H9 (cell line): ENCODE results near the gene WDR59. TPM values are rescaled to one million over a fixed set of nuclear protein-coding genes. Genes with fewer than 3 reads are reported as not detected.

Source experiments
- DNase-seq: peaks from one replicate; pipeline ENCODE4 v3.0.0-alpha.2; 2017
- H2AFZ ChIP-seq: one replicate; pipeline ENCODE4 v1.6.1; 2013; ENCODE audit warnings: mild to moderate bottlenecking, low read length, control low read depth, moderate library complexity
- H2AK5ac ChIP-seq: 2 replicates; pipeline ENCODE4 v1.6.1; 2013; ENCODE audit warnings: low read length, control low read depth, mixed read lengths; ENCODE audit not compliant: insufficient read length
- H2BK120ac ChIP-seq: one replicate; pipeline ENCODE4 v1.6.1; 2013; ENCODE audit warnings: low read depth, mild to moderate bottlenecking, low read length, control low read depth, inconsistent platforms; ENCODE audit not compliant: poor library complexity, severe bottlenecking
- H2BK12ac ChIP-seq: 2 replicates; pipeline ENCODE4 v1.6.1; 2013; ENCODE audit warnings: low read length, control low read depth, mixed read lengths, low read depth; ENCODE audit not compliant: insufficient read length
- H2BK15ac ChIP-seq: 2 replicates; pipeline ENCODE4 v1.6.1; 2013; ENCODE audit warnings: low read depth, low read length, control low read depth
- H2BK20ac ChIP-seq: one replicate; pipeline ENCODE4 v1.6.1; 2013; ENCODE audit warnings: low read depth, mild to moderate bottlenecking, low read length, control low read depth, inconsistent platforms; ENCODE audit not compliant: poor library complexity, severe bottlenecking
- H2BK5ac ChIP-seq: 2 replicates; pipeline ENCODE4 v1.6.1; 2013; ENCODE audit warnings: low read length, control low read depth, mixed read lengths; ENCODE audit not compliant: insufficient read length
- H3K14ac ChIP-seq: 2 replicates; pipeline ENCODE4 v1.6.1; 2013; ENCODE audit warnings: low read length, control low read depth; ENCODE audit not compliant: insufficient read depth
- H3K18ac ChIP-seq: 2 replicates; pipeline ENCODE4 v1.6.1; 2013; ENCODE audit warnings: low read depth, mild to moderate bottlenecking, mixed read lengths, low read length, control low read depth; ENCODE audit not compliant: insufficient read length
- H3K23ac ChIP-seq: 2 replicates; pipeline ENCODE4 v1.6.1; 2013; ENCODE audit warnings: low read length, control low read depth, mixed read lengths, low read depth; ENCODE audit not compliant: insufficient read length
- H3K23me2 ChIP-seq: 2 replicates; pipeline ENCODE4 v1.6.1; 2013; ENCODE audit warnings: low read depth, mild to moderate bottlenecking, mixed read lengths, low read length, control low read depth; ENCODE audit not compliant: insufficient read length, poor library complexity, severe bottlenecking
- H3K27ac ChIP-seq: 2 replicates; pipeline ENCODE4 v1.5.1; 2013; ENCODE audit warnings: low read length, control low read depth, mixed read lengths, low read depth; ENCODE audit not compliant: insufficient read length
- H3K27me3 ChIP-seq: 2 replicates; pipeline ENCODE4 v1.6.1; 2013; ENCODE audit warnings: low read length, control low read depth, inconsistent platforms; ENCODE audit not compliant: insufficient read depth
- H3K4ac ChIP-seq: 2 replicates; pipeline ENCODE4 v1.6.1; 2013; ENCODE audit warnings: low read depth, mild to moderate bottlenecking, control low read depth, inconsistent platforms, low read length, moderate library complexity
- H3K4me1 ChIP-seq: 2 replicates; pipeline ENCODE4 v1.6.1; 2013; ENCODE audit warnings: low read length, control low read depth, inconsistent platforms; ENCODE audit not compliant: insufficient read depth
- H3K4me2 ChIP-seq: 2 replicates; pipeline ENCODE4 v1.6.1; 2013; ENCODE audit warnings: low read length, control low read depth, mixed read lengths; ENCODE audit not compliant: insufficient read length, insufficient read depth
- H3K56ac ChIP-seq: 2 replicates; pipeline ENCODE4 v1.6.1; 2013; ENCODE audit warnings: low read depth, mild to moderate bottlenecking, mixed read lengths, low read length, control low read depth; ENCODE audit not compliant: insufficient read length
- H3K79me1 ChIP-seq: 2 replicates; pipeline ENCODE4 v1.6.1; 2013; ENCODE audit warnings: low read depth, mild to moderate bottlenecking, moderate library complexity, low read length, control low read depth, inconsistent platforms; ENCODE audit not compliant: insufficient read depth, poor library complexity, severe bottlenecking
- H3K79me2 ChIP-seq: 2 replicates; pipeline ENCODE4 v1.6.1; 2013; ENCODE audit warnings: low read length, control low read depth, inconsistent platforms; ENCODE audit not compliant: insufficient read depth
- H3K9ac ChIP-seq: 2 replicates; pipeline ENCODE4 v1.6.1; 2013; ENCODE audit warnings: low read length, control low read depth, mixed read lengths; ENCODE audit not compliant: insufficient read length; ENCODE audit errors: extremely low read depth
- H3K9me3 ChIP-seq: one replicate; pipeline ENCODE4 v1.6.1; 2013; ENCODE audit warnings: low read depth, low read length, inconsistent platforms; ENCODE audit not compliant: control insufficient read depth
- H3T11ph ChIP-seq: one replicate; pipeline ENCODE4 v1.6.1; 2013; ENCODE audit warnings: mild to moderate bottlenecking, low read length, control low read depth, inconsistent platforms
- H4K20me1 ChIP-seq: one replicate; pipeline ENCODE4 v1.6.1; 2013; ENCODE audit not compliant: control insufficient read depth, insufficient read length, insufficient read depth
- H4K5ac ChIP-seq: 2 replicates; pipeline ENCODE4 v1.6.1; 2013; ENCODE audit warnings: low read depth, mild to moderate bottlenecking, mixed read lengths, low read length, control low read depth; ENCODE audit not compliant: insufficient read length
- H4K8ac ChIP-seq: replicated peaks from 2 replicates; pipeline ENCODE4 v1.6.1; 2013; ENCODE audit warnings: low read length, control low read depth, mixed read lengths, low read depth; ENCODE audit not compliant: insufficient read length
- H4K91ac ChIP-seq: 2 replicates; pipeline ENCODE4 v1.6.1; 2013; ENCODE audit warnings: low read depth, mild to moderate bottlenecking, moderate library complexity, mixed read lengths, low read length, control low read depth; ENCODE audit not compliant: insufficient read length
- H3K27ac Mint-ChIP-seq, 3 experiments: 2 replicates in 2 of 3; 3 replicates in 1 of 3; pipeline ENCODE4 v1.8.0; 2020 to 2021; ENCODE audit warnings: mixed read lengths in 3 of 3, mild to moderate bottlenecking in 1 of 3, moderate library complexity in 1 of 3
- H3K27me3 Mint-ChIP-seq: 2 replicates; pipeline ENCODE4 v1.8.0; 2021; ENCODE audit warnings: low read depth, mild to moderate bottlenecking, moderate library complexity, mixed read lengths
- H3K36me3 Mint-ChIP-seq, 3 experiments: 2 replicates in 2 of 3; 3 replicates in 1 of 3; pipeline ENCODE4 v1.8.0; 2020 to 2021; ENCODE audit warnings: low read depth in 3 of 3, mixed read lengths in 3 of 3; ENCODE audit not compliant: insufficient read depth in 1 of 3
- H3K4me1 Mint-ChIP-seq, 2 experiments: 2 replicates each; pipeline ENCODE4 v1.8.0; 2020; ENCODE audit warnings: mixed read lengths in 2 of 2
- H3K4me3 Mint-ChIP-seq, 2 experiments: 2 replicates in 1 of 2; 3 replicates in 1 of 2; pipeline ENCODE4 v1.8.0; 2020 to 2021; ENCODE audit warnings: mild to moderate bottlenecking in 2 of 2, mixed read lengths in 2 of 2, moderate library complexity in 1 of 2
- H3K9me3 Mint-ChIP-seq, 2 experiments: 2 replicates in 1 of 2; 3 replicates in 1 of 2; pipeline ENCODE4 v1.8.0; 2020; ENCODE audit warnings: mild to moderate bottlenecking in 2 of 2, mixed read lengths in 2 of 2, moderate library complexity in 1 of 2
- WGBS: extraction: QIAGEN DNeasy Blood & Tissue Kit; methylation state at CpG from one replicate; pipeline ENCODE4 v1.1.7; 2013; ENCODE audit warnings: missing lambda C conversion rate, low lambda C conversion rate, mixed read lengths; ENCODE audit not compliant: insufficient read length; ENCODE audit errors: extremely low coverage; 5-methylcytosine and 5-hydroxymethylcytosine counted together
- total RNA-seq: library from RNA; stranded (reverse); gene quantifications from 2 replicates; pipeline ENCODE4 v1.2.1, GENCODE V29; 2021
- TF ChIP-seq, protein P1 (sequence below): fragments of 200-600 bp; sonication (generic); conservative IDR thresholded peaks from 3 replicates; pipeline ENCODE4 v1.8.0; 2021; ENCODE audit warnings: antibody characterized with exemption, mild to moderate bottlenecking

Gene WDR59
- total RNA-seq, 1 experiment from 2014 or later: 97.5 TPM

DNA sequence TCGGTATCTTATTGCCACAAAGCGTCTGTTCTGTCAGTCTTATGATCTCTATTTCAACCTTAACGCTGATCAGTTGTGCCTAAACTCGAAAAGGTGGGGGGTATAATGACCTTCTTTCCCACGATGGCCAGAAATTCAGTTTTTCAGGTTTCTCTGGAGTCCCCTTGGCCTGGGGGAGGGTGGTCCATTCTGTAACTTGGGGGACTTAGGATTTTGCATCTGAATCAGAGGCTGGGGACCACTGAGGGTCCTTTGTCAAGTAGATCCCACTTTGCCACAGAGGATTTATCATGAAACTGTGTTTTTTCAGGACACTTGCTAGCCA is 6.3 kb upstream of the WDR59 start:
- Histone ChIP-seq H3K4ac (no peak overlapping the region), H2BK15ac (no peak overlapping the region), H3K4me2 (no peak overlapping the region), H3K4me1 (no peaks in the 10 kb centered on the region), H4K91ac (no peak overlapping the region), H3K14ac (no peak overlapping the region), H3T11ph (no peak overlapping the region), H3K79me1 (no peaks in the 10 kb centered on the region), H2BK120ac (no peak overlapping the region), H3K18ac (no peak overlapping the region), H2AFZ (no peak overlapping the region), H3K9me3 (no peaks in the 10 kb centered on the region), H2BK12ac (no peak overlapping the region), H4K20me1 (no peaks in the 10 kb centered on the region), H3K56ac (no peak overlapping the region), H3K23me2 (no peaks in the 10 kb centered on the region), H2BK20ac (no peak overlapping the region), H3K27me3 (no peaks in the 10 kb centered on the region), H2BK5ac (no peak overlapping the region), H4K5ac (no peak overlapping the region), H3K23ac (no peak overlapping the region), H3K9ac (no peak overlapping the region), H3K79me2 (no peaks in the 10 kb centered on the region), H2AK5ac (no peak overlapping the region), H3K27ac (no peak overlapping the region), H4K8ac (no peak overlapping the region)
- TF ChIP-seq, protein P1, sequence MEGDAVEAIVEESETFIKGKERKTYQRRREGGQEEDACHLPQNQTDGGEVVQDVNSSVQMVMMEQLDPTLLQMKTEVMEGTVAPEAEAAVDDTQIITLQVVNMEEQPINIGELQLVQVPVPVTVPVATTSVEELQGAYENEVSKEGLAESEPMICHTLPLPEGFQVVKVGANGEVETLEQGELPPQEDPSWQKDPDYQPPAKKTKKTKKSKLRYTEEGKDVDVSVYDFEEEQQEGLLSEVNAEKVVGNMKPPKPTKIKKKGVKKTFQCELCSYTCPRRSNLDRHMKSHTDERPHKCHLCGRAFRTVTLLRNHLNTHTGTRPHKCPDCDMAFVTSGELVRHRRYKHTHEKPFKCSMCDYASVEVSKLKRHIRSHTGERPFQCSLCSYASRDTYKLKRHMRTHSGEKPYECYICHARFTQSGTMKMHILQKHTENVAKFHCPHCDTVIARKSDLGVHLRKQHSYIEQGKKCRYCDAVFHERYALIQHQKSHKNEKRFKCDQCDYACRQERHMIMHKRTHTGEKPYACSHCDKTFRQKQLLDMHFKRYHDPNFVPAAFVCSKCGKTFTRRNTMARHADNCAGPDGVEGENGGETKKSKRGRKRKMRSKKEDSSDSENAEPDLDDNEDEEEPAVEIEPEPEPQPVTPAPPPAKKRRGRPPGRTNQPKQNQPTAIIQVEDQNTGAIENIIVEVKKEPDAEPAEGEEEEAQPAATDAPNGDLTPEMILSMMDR: no peak
- H3K4me3 Mint-ChIP-seq: no peak overlapping the region; a peak in 1 of 5 replicates
- no CpG with 5 or more reads among the region's 5 CpGs for WGBS
- peaks cover 14 to 19% of the 10 kb centered on the region in 2 experiments for H3K4me1 Mint-ChIP-seq
- no peaks in the 10 kb centered on the region; the same call in none of the 2 replicates for H3K27me3 Mint-ChIP-seq
- no peaks in the 10 kb centered on the region for H3K36me3 Mint-ChIP-seq
- DNase-seq: no peak
- H3K27ac Mint-ChIP-seq: peak overlapping the region in 1 of 3 experiments; percentile 92; a peak in 2 of 7 replicates
- no peaks in the 10 kb centered on the region for H3K9me3 Mint-ChIP-seq
